ENCODE measurements around the gene FAR2. TPM values are rescaled to one million over a fixed set of nuclear protein-coding genes. Genes with fewer than 3 reads are reported as not detected.
"Not testable (repeated sequence)": the region's sequence is repeated elsewhere in the genome, so short reads cannot be mapped to it uniquely, and the experiment has no call there.

FAR2 gene
- total and polyA plus RNA-seq, 2 experiments from 2014 or later = 18.7 to 22.6 TPM

- H3K36me3 Mint-ChIP-seq (ENCODE audit: low read depth); H3K36me3 ChIP-seq (ENCODE audit: insufficient read depth); H3K27ac ChIP-seq (ENCODE audit: low read depth); H3K4me2 ChIP-seq; H3K4me3 Mint-ChIP-seq; H3K27me3 ChIP-seq (ENCODE audit: insufficient read depth); H3K9me2 ChIP-seq (ENCODE audit: insufficient read depth); H3K79me2 ChIP-seq (replicated peaks; ENCODE audit: insufficient read depth); H3K27me3 Mint-ChIP-seq (ENCODE audit: insufficient read depth, low read depth, poor library complexity); DNase-seq (ENCODE audit: low spot score); H4K20me1 ChIP-seq (replicated peaks; ENCODE audit: insufficient read depth); H3K4me1 Mint-ChIP-seq; ATAC-seq; H3F3A ChIP-seq (replicated peaks; ENCODE audit: low read depth); H3K9me3 Mint-ChIP-seq; H3K4me1 ChIP-seq (ENCODE audit: insufficient read depth); H3K27ac Mint-ChIP-seq; H3K4me3 ChIP-seq: not testable (repeated sequence)
- H2AFZ ChIP-seq = 0 out of 2 replicates have a peak overlapping the region, but pooled peaks have one; percentile 52
Observed at GRCh38 chr12:29385194-29385593, 236.1 kb downstream of the FAR2 start.

Other genes starting within 250 kb of the FAR2 start
- gene ERGIC2, start 231.9 kb downstream of the FAR2 start, total RNA-seq (2014; rRNA removed; shearing (Covaris generic)) = 52.6 and 77.1 TPM in 2 replicates
- gene ERGIC2, start 231.9 kb downstream of the FAR2 start, polyA plus RNA-seq (2016; fragmentation: Nextera tagmentation; extraction: Ambion mirVana) = 79.7 and 107 TPM in 2 replicates

Data from GM23338 (cell line).